ENCODE results near the gene ZNF578.
A peak's percentile ranks its signal among the peaks of the same experiment; 100 is the strongest.
"Not testable (repeated sequence)": the region's sequence is repeated elsewhere in the genome, so short reads cannot be mapped to it uniquely, and the experiment has no call there.

Gene ZNF578

DNA sequence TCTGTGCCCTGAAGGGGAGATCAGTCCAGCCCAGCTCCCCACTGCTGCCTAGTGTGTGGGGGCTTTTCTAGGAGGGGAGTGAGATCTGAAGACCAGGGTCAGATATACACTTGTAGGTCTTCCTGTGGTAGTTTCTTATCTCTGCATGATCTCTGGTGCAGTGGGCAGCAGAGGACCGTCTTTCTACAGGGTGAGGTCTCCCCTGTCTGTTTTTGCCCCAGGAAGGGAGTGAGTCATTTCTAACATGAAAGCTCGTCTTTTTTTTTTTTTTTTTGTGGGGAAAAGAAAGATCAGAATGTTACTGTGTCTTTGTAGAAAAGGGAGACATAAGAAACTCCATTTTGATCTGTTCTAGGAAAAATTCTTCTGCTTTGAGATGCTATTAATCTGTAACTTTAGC lies 65.3 kb downstream of the ZNF578 start:
- no peak for DNase-seq

DNA sequence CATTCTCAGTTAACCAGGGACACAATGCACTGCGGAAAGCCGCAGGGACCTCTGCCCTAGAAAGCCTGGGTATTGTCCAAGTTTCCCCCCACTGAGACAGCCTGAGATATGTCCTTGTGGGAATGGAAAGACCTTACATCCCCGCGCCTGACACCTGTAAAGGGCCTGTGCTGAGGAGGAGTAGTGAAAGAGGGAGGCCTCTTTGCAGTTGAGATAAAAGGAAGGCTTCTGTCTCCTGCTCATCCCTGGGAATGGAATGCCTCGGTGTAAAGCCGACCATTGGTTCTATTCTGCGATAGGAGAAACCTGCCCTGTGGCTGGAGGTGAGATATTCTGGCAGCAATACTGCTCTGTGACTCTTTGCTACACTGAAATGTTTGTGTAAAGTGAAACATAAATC lies 65.8 kb downstream of the ZNF578 start:
- DNase-seq, result not testable (repeated sequence)

DNA sequence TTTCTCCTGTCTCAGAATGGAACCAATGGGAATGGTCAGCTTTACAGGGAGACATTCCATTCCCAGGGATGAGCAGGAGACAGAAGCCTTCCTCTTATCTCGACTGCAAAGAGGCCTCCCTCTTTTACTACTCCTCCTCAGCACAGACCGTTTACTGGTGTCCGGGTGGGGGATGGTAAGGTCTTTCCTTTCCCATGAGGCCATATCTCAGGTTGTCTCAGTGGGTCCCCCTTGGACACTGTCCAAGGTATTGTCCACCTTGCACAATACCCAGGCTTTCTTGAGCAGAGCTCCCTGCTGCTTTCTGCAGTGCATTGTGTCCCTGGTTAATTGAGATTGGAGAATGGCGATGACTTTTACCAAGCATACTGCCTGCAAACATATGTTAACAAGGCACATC lies 66.7 kb downstream of the ZNF578 start:
- DNase-seq, result no peak

DNA sequence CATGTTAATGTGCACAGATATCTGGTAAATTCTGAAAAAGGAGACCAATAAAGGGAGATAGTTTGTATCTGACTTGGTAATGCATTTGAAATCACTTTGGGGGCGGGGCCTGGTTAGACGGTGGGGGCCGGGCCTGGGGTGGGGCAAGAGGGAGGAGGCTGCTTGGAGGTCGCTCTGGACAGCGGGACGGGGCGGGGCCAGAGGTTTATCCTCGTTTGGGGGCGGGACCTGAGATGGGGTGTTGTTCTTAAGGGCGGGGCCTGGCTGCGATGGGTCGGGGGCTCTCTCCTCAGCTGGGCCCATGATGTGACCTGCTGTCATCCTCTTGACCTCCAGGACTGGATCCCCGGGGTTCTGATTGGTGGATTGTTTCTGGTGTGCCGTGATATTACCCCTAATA lies 69.2 kb downstream of the ZNF578 start:
- DNase-seq, result no peak

DNA sequence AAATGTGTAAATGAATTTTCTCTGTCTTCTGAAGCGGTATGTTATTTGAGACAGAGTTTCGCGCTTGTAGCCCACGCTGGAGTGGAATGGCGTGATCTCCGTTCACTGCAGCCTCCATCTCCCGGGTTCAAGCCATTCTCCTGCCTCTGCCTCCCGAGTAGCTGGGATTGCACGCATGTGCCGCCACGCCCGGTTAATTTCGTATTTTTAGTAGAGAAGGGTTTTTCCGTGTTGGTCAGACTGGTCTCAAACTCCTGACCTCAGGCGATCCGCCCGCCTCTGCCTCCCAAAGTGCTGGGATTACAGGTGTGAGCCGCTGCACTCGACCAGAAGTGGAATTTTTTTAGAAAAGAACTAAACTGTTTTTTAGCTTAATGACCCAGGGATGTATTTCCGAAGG lies 70.7 kb downstream of the ZNF578 start:
- no peak for DNase-seq

DNA sequence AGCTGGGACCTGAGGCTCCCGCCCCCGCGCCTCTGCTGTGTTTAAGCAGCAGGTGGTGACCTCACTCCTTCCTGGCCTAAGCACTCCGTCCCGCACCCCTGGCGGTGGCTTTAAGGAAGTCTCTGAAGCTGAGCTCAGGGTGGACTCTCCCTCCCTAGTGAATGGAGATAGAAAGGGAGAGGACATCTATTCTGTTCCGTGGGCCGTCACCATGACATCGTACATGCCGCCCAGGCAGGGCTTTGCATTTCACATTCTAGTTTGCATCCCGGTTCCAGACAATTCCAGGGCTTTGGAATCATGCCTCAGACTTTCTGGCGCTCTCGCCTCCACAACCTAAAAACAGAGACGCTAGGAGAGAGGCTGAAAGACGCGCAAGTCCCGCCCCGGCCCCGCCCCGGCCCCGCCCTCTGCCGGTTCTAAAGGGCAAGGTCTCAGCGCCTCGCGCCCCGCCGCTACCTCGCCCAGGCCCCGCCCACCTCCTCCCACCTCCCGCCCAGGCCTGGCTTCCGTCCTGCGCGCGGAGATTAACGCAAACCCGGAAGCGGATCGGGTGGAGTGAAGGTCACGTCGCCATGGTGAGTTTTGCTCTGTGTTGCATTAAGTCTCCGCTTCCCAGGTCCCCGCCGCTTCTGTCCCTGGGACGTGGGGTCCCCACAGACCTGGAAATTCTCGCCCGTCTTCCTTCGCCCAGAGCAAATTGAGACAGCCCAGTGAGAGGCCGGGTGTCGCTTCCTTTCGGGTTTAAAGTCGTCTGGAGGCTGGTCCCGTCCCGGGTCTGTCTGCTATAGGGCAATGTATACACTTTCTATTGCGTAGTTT lies 74.0 kb downstream of the ZNF578 start, which contains the start of gene ZNF808:
Gene ZNF808, plus strand, starts transcription at position 535 of the 822 bp plus-strand sequence. CDS start 15,617 bp downstream, outside the sequence.
- DNase-seq, result peak; percentile 97

DNA sequence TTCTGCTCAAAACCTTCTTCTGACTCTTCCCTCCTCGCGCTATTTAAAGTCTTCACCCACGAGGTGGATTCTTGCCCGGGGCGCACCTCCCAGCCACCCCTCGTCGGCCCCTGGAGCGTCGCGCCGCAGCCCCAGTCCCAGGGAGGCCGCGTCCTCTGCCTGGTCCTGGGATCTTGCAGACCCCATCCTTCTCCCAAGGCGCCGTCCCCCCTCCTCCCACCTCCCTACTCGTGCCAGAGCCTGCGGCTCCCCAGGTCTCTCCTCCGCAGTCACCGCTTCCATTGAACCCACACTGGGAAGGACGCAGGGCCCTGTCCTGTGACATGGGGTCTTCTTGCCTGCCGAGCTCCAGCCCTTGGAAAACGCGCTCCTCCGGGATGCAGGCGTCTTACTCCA lies 74.6 kb downstream of the ZNF578 start:
- no peak for DNase-seq

DNA sequence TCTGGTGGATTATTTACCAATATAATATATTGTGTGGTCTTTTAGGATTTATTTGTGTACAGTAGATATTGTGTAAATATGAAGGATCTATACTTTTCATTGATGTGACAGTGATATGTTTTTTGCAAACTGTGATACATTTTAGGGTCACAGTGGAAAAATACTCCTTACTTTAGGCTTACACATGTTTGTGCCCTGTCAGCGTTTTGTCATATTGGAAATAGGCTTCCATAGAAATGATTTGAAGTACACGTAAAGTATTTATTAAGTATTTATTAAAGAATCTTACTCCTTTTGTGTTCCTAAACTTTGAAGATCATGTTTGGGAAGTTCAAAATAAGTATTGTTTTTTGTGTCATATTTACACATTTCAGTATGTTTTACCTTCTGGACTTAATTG lies 79.1 kb downstream of the ZNF578 start:
- DNase-seq, result no peak

DNA sequence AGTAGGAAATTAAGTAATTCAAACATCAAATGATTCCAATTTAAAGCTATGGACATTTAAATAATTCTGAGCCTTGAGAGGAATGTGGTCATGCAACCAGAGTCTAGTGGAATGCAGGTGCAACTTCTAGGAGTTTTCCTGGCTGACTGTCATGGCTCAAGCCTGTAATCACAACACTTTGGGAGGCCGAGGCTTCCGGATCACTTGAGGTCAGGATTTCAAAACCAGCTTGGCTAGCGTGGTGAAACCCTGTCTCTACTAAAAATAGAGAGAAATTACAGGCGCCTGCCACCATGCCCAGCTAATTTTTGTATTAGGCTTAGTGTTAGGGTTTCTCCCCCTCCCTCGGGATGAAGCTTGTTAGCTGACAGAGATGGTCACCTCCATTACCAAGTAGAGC lies 80.5 kb downstream of the ZNF578 start:
- no peak for DNase-seq

DNA sequence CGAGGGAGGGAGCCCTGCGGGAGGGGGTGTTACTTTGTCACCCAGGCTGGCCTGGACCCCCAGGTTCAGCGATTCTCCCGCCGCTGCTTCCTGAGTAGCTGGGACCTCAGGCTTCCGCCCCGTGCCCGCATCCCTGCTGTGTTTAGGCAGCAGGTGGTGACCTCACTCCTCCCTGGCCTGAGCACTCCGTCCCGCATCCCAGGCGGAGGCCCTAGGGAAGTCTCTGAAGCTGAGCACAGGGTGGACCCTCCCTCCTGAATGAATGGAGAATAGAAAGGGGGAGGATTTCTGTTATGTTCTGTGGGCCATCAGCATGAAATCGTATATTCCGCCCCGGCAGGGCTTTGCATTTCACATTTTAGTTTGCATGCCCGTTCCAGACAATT lies 82.0 kb downstream of the ZNF578 start:
- DNase-seq, result peak; percentile 19

DNA sequence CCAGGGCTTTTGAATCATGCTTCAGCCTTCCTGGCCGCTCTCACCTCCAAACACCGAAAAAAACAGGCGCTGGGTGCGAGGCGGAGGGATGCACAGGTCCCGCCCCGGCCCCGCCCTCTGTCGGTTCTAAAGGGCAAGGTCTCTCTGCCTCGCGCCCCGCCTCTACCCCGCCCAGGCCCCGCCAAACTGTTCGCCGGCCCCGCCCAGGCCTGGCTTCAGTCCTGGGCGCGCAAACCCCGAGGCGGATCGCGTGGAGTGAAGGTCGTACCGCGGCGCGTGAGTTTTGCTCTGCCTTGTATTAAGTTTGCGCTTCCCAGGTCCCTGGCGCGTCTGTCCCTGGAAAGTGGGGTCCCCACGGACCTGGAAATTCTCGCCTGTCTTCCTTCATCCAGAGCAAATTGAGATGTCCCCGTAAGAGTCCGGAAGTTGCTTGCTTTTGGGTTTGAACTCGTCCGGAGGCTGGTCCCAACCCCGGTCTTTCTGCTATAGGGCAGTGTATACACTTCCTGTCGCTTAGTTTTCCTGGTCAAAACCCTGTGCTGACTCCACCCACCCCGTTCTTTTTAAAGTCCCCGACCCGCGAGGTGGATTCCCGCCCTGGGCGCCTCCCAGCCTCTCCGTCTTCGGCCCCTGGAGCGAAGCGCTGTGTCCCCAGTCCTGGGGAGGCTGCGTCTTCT lies 82.6 kb downstream of the ZNF578 start:
- peak; percentile 96 for DNase-seq

DNA sequence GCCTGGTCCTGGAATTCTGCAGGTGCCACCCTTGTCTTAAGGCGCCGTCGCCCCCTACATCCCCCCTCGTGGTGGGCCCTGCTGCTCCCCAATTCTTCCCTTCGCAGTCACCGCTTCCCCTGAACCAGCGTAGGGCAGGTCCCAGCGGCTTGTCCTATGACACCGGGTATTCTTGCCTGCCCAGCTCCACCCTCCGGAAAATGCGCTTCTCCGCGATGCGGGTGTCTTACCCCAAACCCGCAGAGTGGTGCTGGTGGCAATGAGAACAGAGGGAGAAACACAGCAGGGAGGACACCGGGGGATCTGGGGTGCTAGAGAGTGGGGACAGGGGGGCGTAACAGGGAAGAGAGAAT lies 83.1 kb downstream of the ZNF578 start:
- peak; percentile 56 for DNase-seq

DNA sequence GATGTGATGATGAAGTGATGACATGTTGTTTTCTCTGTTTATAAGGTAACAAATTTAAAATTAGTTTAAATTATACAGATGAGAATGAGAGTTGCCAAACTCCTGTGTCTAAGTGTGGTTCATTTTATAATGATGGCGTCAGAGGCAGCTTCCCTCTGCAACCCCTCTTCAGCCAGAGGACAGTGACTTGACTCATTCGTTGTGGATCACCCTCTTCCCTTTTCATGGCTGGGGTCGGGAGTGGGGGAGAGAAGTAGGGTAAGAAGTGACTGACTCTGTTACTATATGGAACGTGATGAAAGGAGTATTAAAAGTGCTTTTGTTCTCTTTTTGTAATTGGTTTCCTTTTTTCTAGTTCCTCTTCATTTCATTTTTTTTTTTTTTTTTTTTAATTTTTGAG lies 85.5 kb downstream of the ZNF578 start:
- not testable (repeated sequence) for DNase-seq

DNA sequence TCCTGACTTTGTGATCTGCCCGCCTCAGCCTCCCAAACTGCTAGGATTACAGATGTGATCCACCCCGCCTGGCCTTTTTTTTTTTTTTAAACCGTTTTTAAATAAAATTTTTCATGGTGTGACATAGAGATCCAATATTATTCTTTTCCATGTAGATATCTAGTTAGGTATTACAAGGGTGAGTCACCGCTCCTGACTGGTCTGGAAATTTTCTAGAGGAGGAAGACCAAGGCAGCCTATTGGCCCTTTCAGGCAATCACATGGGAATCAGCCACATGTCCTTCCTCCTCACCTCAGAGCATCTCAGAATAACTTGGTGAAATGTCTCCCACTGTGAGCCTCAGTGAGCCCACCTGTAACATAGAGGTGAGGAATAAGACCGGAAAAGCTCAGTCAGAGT lies 87.8 kb downstream of the ZNF578 start:
- DNase-seq, result not testable (repeated sequence)

DNA sequence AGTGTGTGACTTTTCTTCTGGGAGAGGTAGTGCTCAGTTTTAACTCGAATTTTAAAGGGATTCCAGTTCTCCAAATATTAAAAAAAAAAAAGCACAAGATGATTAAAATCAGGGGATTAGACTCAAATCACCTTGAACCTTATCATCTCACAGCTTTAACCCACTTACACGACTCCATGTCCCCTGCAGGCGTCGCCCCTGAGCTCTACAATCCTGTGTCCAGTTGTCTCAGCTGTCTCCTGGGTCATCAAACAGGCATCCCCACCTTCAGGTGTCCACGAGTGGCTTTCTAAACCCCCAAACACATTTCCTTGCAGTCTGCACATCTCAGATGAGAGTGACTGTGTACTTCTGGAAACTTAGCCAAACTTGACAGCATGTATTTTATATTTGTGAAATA lies 88.3 kb downstream of the ZNF578 start:
- DNase-seq, result no peak

DNA sequence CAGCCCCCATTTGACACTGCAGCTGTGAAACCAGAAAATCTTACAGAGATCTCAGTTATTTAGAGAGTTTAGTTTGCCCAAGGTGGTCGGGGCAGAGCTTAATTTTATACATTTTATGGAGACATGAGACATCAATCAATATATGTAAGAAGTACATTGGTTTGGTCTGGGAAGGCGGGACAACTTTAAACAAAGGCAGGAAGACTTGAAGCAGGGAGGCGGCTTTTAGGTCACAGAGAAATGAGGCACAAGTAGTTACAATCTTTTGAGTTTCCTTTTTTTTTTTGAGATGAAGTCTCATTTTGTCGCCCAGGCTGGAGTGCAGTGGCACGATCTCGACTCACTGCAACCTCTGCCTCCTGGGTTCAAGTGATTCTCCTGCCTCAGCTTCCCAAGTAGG lies 89.2 kb downstream of the ZNF578 start:
- not testable (repeated sequence) for DNase-seq

DNA sequence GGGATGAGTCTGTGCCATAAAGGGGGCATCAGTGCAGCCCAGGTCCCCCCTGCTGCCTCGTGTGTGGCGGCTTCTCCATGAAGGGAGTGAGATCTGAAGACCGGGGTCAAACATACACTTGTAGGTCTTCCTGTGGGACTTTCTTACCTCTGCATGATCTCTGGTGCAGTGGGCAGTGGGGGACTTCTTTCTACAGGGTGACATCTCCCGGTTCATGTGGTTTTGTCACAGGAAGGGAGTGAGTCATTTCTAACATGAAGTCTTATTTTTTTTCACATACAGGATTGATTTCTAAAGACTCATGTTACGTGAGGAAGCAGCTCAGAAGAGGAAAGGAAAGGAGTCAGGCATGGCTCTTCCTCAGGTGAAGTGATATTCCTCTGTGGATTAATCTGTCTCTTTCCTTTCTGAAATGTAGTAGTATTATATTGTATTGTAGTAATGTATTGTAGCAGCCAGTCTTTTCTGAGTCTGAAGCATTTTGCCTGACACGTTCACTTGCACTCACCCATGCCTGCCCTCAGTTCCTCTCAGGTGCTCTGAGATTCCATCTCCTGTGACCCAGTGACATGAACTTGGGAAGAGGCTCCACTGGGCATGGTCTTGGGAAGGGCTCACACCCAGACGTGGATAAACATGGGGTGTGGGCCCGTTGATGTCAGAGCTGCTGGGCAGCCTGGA lies 89.8 kb downstream of the ZNF578 start:
- DNase-seq, result peak; percentile 30

DNA sequence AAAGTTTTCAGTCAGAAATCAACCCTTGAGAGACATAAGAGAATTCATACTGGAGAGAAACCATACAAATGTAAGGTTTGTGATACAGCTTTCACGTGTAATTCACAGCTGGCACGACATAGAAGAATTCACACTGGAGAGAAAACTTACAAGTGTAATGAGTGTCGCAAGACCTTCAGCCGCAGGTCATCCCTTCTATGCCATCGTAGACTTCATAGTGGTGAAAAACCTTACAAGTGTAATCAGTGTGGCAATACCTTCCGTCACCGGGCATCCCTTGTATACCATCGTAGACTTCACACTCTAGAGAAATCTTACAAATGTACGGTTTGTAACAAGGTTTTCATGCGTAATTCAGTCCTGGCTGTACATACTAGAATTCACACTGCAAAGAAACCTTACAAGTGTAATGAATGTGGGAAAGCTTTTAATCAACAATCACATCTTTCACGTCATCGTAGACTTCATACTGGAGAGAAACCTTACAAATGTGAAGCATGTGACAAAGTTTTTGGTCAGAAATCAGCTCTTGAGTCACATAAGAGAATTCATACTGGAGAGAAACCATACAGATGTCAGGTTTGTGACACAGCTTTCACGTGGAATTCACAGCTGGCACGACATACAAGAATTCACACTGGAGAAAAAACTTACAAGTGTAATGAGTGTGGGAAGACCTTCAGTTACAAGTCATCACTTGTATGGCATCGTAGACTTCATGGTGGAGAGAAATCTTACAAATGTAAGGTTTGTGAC lies 101.0 kb downstream of the ZNF578 start:
- DNase-seq, result no peak

DNA sequence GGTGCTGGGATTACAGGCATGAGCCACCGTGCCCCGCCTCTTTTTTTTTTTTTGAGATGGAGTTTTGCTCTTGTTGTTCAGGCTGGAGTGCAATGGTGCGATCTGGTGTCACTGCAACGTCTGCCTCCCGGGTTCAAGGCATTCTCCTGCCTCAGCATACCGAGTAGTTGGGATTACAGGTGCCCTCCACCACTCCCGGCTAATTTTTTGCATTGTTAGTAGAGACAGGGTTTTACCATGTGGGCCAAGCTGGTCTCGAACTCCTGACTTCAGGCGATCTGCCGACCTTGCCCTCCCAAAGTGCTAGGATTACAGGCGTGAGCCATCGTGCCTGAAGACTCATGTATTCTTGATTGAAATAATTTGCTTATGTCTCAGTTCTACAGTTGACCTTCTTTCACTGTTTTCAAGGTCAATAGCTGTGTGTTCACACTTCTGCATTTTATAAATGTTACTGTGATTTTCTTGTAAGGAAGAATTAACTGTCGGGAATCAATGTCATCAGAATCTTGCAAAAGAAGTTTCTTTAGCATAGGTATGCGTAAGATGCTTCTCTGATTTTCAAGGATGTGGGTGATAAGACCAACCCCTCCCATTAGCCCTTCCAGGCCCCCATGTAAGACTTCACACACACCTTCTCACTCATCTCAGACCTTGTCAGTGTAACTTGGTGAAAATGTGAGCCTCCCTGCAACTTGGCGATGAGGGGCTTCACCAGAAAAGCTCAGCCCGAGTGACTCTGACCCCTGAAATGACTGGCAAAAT lies 104.1 kb downstream of the ZNF578 start:
- DNase-seq, result no peak

DNA sequence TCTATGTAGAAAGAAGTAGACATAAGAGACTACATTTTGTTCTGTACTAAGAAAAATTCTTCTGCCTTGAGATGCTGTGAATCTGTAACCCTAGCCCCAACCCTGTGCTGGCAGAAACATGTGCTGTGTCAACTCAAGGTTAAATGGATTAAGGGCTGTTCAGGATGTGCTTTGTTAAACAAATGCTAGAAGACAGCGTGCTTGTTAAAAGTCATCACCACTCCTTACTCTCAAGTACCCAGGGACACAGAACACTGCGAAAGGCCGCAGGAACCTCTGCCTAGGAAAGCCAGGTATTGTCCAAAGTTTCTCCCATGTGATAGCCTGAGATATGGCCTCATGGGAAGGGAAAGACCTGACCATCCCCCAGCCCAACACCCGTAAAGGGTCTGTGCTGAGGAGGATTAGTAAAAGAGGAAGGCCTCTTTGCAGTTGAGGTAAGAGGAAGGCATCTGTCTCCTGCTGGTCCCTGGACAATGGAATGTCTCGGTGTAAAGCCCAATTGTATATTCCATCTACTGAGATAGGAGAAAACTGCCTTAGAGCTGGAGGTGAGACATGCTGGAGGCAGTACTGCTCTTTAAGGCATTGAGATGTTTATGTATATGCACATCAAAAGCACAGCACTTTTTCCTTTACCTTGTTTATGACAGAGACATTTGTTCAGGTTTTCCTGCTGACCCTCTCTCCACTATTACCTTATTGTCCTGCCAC lies 105.5 kb downstream of the ZNF578 start:
- DNase-seq, result not testable (repeated sequence)

DNA sequence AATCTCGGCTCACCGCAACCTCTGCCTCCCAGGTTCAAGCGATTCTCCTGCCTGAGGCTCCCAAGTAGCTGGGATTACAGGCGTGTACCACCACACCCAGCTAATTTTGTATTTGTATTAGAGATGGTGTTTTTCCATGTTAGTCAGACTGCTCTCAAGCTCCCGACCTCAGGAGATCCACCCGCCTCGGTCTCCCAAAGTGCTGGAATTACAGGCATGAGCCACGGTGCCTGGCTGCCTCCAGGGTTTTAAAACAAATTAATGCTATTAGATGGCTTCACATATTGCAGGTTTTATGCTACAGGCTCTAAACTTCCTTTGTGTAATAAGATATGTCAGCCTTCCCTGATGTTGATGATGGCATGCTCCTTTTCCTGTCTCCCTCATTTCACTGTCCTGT lies 108.3 kb downstream of the ZNF578 start:
- not testable (repeated sequence) for DNase-seq

Data from activated CD4-positive, alpha-beta T cell treated with anti-CD3 and anti-CD28 coated beads for 48 hours (primary cell).